ENCODE data around the gene CAPN15. TPM values are rescaled to one million over a fixed set of nuclear protein-coding genes. Genes with fewer than 3 reads are reported as not detected.

The CAPN15 gene
- polyA plus RNA-seq, 3 donors = 3.4 to 42.6 (median 3.9) TPM

- H3K4me1 ChIP-seq (ENCODE audit: control insufficient read depth in 1 of 2, insufficient read depth in 2 of 2, low read length in 2 of 2) = peaks cover 20 to 30% of the 10 kb centered on the region in 2 donors
- H3K27ac ChIP-seq (ENCODE audit: low read depth in 1 of 2, low read length in 2 of 2) = no peak overlapping the region
- Mint-ChIP-seq H3K4me1 (peaks cover 18% of the 10 kb centered on the region), H3K27me3 (ENCODE audit: low read depth in 3 of 3) (no peaks in the 10 kb centered on the region), H3K27ac (no peak overlapping the region), H3K4me3 (no peak overlapping the region), H3K9me3 (no peaks in the 10 kb centered on the region), H3K36me3 (peaks cover 21 to 38% of the 10 kb centered on the region in 2 donors)
- no peak overlapping the region for H3K4me3 ChIP-seq (replicated peaks in 1 of 3; ENCODE audit: low read depth in 2 of 3, low read length in 3 of 3)
- H3K27me3 ChIP-seq (ENCODE audit: control insufficient read depth in 2 of 2, insufficient read depth in 2 of 2, low read length in 2 of 2) = no peaks in the 10 kb centered on the region
- intact Hi-C loops (cut with micrococcal nuclease) = no loop called here
- no peak overlapping the region for H3K4me2 ChIP-seq (replicated peaks; ENCODE audit: extremely low read depth, low read length, poor library complexity, severe bottlenecking)
- DNase-seq = no peak
- peaks cover 97% of the 10 kb centered on the region for H3K79me2 ChIP-seq (ENCODE audit: insufficient read depth, low read length)
- peaks cover 91% of the 10 kb centered on the region for H4K20me1 ChIP-seq (ENCODE audit: insufficient read depth, low read length)
- H3K9ac ChIP-seq (ENCODE audit: insufficient read depth, low read length, poor library complexity, severe bottlenecking) = no peak overlapping the region
- no peaks in the 10 kb centered on the region for H3K9me3 ChIP-seq (replicated peaks in 1 of 2; ENCODE audit: control insufficient read depth in 1 of 2, insufficient read depth in 1 of 2, low read length in 2 of 2)
- TF ChIP-seq CTCF (IDR thresholded peaks at IDR 0.05) = no peak
- no peak overlapping the region for H2AFZ ChIP-seq (ENCODE audit: insufficient read depth, low read depth, low read length, poor library complexity, severe bottlenecking)
- WGBS (ENCODE audit: insufficient coverage) = 97% methylated on average over 18 of the region's 21 CpGs
- peaks cover 22 to 28% of the 10 kb centered on the region in 2 donors for H3K36me3 ChIP-seq (replicated peaks in 1 of 2; ENCODE audit: control insufficient read depth in 1 of 2, insufficient read depth in 2 of 2, low read length in 2 of 2)
These were observed 6.6 kb downstream of the CAPN15 start for GRCh38 chr16:534135-534534.

GRCh38 chr16:534856-535445, 7.4 kb downstream of the CAPN15 start:
- Mint-ChIP-seq H3K4me3 (no peak overlapping the region), H3K27ac (peak overlapping the region in 6 of 7 donors; percentile 25 to 83 (median 72)), H3K27me3 (ENCODE audit: low read depth in 3 of 3) (no peaks in the 10 kb centered on the region), H3K36me3 (peaks cover 19 to 33% of the 10 kb centered on the region in 2 donors), H3K4me1 (peaks cover 10% of the 10 kb centered on the region), H3K9me3 (no peaks in the 10 kb centered on the region)
- Histone ChIP-seq H3K79me2 (ENCODE audit: insufficient read depth, low read length) (peaks cover 96% of the 10 kb centered on the region), H3K9ac (ENCODE audit: insufficient read depth, low read length, poor library complexity, severe bottlenecking) (peak overlapping the region; percentile 36), H3K36me3 (replicated peaks in 1 of 2; ENCODE audit: control insufficient read depth in 1 of 2, insufficient read depth in 2 of 2, low read length in 2 of 2) (peaks cover 22 to 36% of the 10 kb centered on the region in 2 donors), H3K9me3 (replicated peaks in 1 of 2; ENCODE audit: control insufficient read depth in 1 of 2, insufficient read depth in 1 of 2, low read length in 2 of 2) (no peaks in the 10 kb centered on the region), H2AFZ (ENCODE audit: insufficient read depth, low read depth, low read length, poor library complexity, severe bottlenecking) (no peak overlapping the region), H3K27me3 (ENCODE audit: control insufficient read depth in 2 of 2, insufficient read depth in 2 of 2, low read length in 2 of 2) (no peaks in the 10 kb centered on the region), H4K20me1 (ENCODE audit: insufficient read depth, low read length) (peaks cover 91% of the 10 kb centered on the region), H3K27ac (ENCODE audit: low read depth in 1 of 2, low read length in 2 of 2) (peak overlapping the region in 1 of 2 donors; percentile 61), H3K4me1 (ENCODE audit: control insufficient read depth in 1 of 2, insufficient read depth in 2 of 2, low read length in 2 of 2) (peaks cover 12 to 22% of the 10 kb centered on the region in 2 donors), H3K4me2 (replicated peaks; ENCODE audit: extremely low read depth, low read length, poor library complexity, severe bottlenecking) (no peak overlapping the region), H3K4me3 (replicated peaks in 1 of 3; ENCODE audit: low read depth in 2 of 3, low read length in 3 of 3) (no peak overlapping the region)
- whole genome bisulfite sequencing (ENCODE audit: insufficient coverage) = 98% methylated on average over 23 of the region's 27 CpGs
- DNase-seq = no peak
- TF ChIP-seq CTCF (IDR thresholded peaks at IDR 0.05) = no peak
- intact Hi-C loops (cut with micrococcal nuclease) = no loop called here

All from CD14-positive monocyte (primary cell).